HepG2 (cell line): Measurements from ENCODE around the gene FBH1.

Experiments used
- CEBPB ChIP-seq: IDR thresholded peaks from 2 replicates; pipeline ENCODE4 v1.6.1; 2011; ENCODE audit warnings: low read depth, low read length, improper control_type of control experiment, borderline replicate concordance
- CTCF ChIP-seq: sonication (generic); formaldehyde crosslinking; IDR thresholded peaks from 2 replicates; pipeline ENCODE4 v1.5.0; 2020; ENCODE audit warnings: mild to moderate bottlenecking, missing genetic modification reagents, moderate library complexity
- GABPA ChIP-seq, 2 experiments: IDR thresholded peaks; 2 replicates each; pipeline ENCODE4 v1.6.1; 2011 to 2016; ENCODE audit warnings: low read depth in 2 of 2, low read length in 1 of 2, missing biosample characterization in 1 of 2, missing genetic modification characterization in 1 of 2
- HNRNPUL1 ChIP-seq: fragments of 200-400 bp; formaldehyde crosslinking; IDR thresholded peaks from 2 replicates; pipeline ENCODE4 v1.6.1; 2017; ENCODE audit warnings: low read depth, mild to moderate bottlenecking, low read length, moderate library complexity
- IKZF1 ChIP-seq: fragments of 450-650 bp; IDR thresholded peaks from 2 replicates; pipeline ENCODE4 v1.7.1; 2016
- JUND ChIP-seq: sonication (generic); formaldehyde crosslinking; IDR thresholded peaks from 2 replicates; pipeline ENCODE4 v1.8.0; 2022; ENCODE audit warnings: mild to moderate bottlenecking, missing genetic modification reagents
- NONO ChIP-seq, 2 experiments: fragments of 450-650 bp in 1 of 2; sonication (generic) in 1 of 2; formaldehyde crosslinking in 1 of 2; IDR thresholded peaks in 1 of 2; conservative IDR thresholded peaks in 1 of 2; 2 replicates each; pipeline versions ENCODE4 v1.6.1 to v1.8.0; 2017 to 2022; ENCODE audit warnings: mild to moderate bottlenecking in 1 of 2, missing genetic modification reagents in 1 of 2, moderate library complexity in 1 of 2
- RELA ChIP-seq: sonication (generic); formaldehyde crosslinking; IDR thresholded peaks from 2 replicates; pipeline ENCODE4 v1.4.0; 2020; ENCODE audit warnings: missing genetic modification reagents
- RNF2 ChIP-seq: fragments of 450-650 bp; conservative IDR thresholded peaks from 2 replicates; pipeline ENCODE4 v1.6.1; 2016; ENCODE audit warnings: low read depth
- SNAI1 ChIP-seq: sonication (generic); formaldehyde crosslinking; IDR thresholded peaks from 2 replicates; pipeline ENCODE4 v1.5.0; 2020; ENCODE audit warnings: mild to moderate bottlenecking, missing genetic modification reagents, borderline replicate concordance
- ZNF207 ChIP-seq: fragments of 450-650 bp; IDR thresholded peaks from 2 replicates; pipeline ENCODE4 v1.6.1; 2016; ENCODE audit warnings: antibody characterized with exemption, borderline replicate concordance
- ZNF362 ChIP-seq: sonication (generic); formaldehyde crosslinking; IDR thresholded peaks from 2 replicates; pipeline ENCODE4 v1.4.0; 2020; ENCODE audit warnings: missing genetic modification reagents, mild to moderate bottlenecking, borderline replicate concordance
- ZNF850 ChIP-seq: sonication (generic); formaldehyde crosslinking; conservative IDR thresholded peaks from 2 replicates; pipeline ENCODE4 v1.9.0; 2021; ENCODE audit warnings: mild to moderate bottlenecking, missing genetic modification reagents

- TF ChIP-seq IKZF1 (no peak), ZNF207 (no peak), ZNF850 (no peak), HNRNPUL1 (no peak), ZNF362 (CRISPR knock-in tag) (no peak), SNAI1 (no peak), CTCF (no peak), RNF2 (peak; percentile 86), CEBPB (no peak), JUND (peak; percentile 100), NONO (IDR thresholded peaks at IDR 0.05) (no peak), NONO (CRISPR knock-in tag; conservative IDR thresholded peaks at IDR 0.05) (peak; percentile 70; the same call in 1 of the 2 replicates), GABPA (IDR thresholded peaks at IDR 0.05; ENCODE audit: low read depth, low read length) (0 out of 2 replicates have a peak, but pooled peaks have one; percentile 23), GABPA (CRISPR knock-in tag; IDR thresholded peaks at IDR 0.05; ENCODE audit: low read depth) (peak; percentile 80), RELA (no peak)
Observed at GRCh38 chr10:5968681-5969453, 78.8 kb downstream of the FBH1 start.
